COR-L47 (cell line): ENCODE measurements around the gene STUB1.

ENCODE experiments used
- DNase-seq: peaks from one replicate; lab custom pipeline; 2025; lab: John Stamatoyannopoulos, UW

Gene STUB1

GRCh38 chr16:644556-644955 lies 35.7 kb upstream of the STUB1 start:
- no peak for DNase-seq

- no peak for DNase-seq
Observed at GRCh38 chr16:645852-646678, 34.1 kb upstream of the STUB1 start.

- no peak for DNase-seq
Observed at GRCh38 chr16:646679-647172, 33.5 kb upstream of the STUB1 start.

GRCh38 chr16:647173-647902 lies 32.9 kb upstream of the STUB1 start:
- DNase-seq: no peak

GRCh38 chr16:648071-648780 lies 32.0 kb upstream of the STUB1 start:
- peak; percentile 62 for DNase-seq

- peak; percentile 92 for DNase-seq
Observed at GRCh38 chr16:648781-649589, 31.2 kb upstream of the STUB1 start, which contains the start of gene WDR90. Gene WDR90 (plus strand): TSS chr16:649365. CDS start chr16:649417, 52 bp downstream.

GRCh38 chr16:649631-650030 lies 30.6 kb upstream of the STUB1 start:
- DNase-seq: no peak

GRCh38 chr16:651844-652243 lies 28.4 kb upstream of the STUB1 start:
- DNase-seq: no peak

GRCh38 chr16:652454-653305 lies 27.5 kb upstream of the STUB1 start:
- no peak for DNase-seq

GRCh38 chr16:654034-654433 lies 26.2 kb upstream of the STUB1 start:
- no peak for DNase-seq

- DNase-seq: no peak
Observed at GRCh38 chr16:657487-657886, 22.7 kb upstream of the STUB1 start.

GRCh38 chr16:658679-659571 lies 21.3 kb upstream of the STUB1 start:
- DNase-seq: no peak

- no peak for DNase-seq
Observed at GRCh38 chr16:659618-660017, 20.6 kb upstream of the STUB1 start.

- no peak for DNase-seq
Observed at GRCh38 chr16:660132-660458, 20.1 kb upstream of the STUB1 start.

GRCh38 chr16:660459-661183 lies 19.6 kb upstream of the STUB1 start:
- DNase-seq: no peak

- DNase-seq: no peak
Observed at GRCh38 chr16:661184-661821, 18.9 kb upstream of the STUB1 start.

- DNase-seq: no peak
Observed at GRCh38 chr16:662095-662494, 18.1 kb upstream of the STUB1 start.

GRCh38 chr16:662597-662996 lies 17.6 kb upstream of the STUB1 start:
- DNase-seq: no peak

GRCh38 chr16:666572-666971 lies 13.6 kb upstream of the STUB1 start:
- DNase-seq: no peak
